Measurements from ENCODE around the gene C19orf25. TPM values are rescaled to one million over a fixed set of nuclear protein-coding genes. Genes with fewer than 3 reads are reported as not detected.

C19orf25 gene
- total and polyA plus RNA-seq, 10 of the 15 experiments (the other 5 are each of a cell fraction or from before 2014, with no cell fraction given), result 1.2 to 67.0 (median 25.6) TPM

DNA sequence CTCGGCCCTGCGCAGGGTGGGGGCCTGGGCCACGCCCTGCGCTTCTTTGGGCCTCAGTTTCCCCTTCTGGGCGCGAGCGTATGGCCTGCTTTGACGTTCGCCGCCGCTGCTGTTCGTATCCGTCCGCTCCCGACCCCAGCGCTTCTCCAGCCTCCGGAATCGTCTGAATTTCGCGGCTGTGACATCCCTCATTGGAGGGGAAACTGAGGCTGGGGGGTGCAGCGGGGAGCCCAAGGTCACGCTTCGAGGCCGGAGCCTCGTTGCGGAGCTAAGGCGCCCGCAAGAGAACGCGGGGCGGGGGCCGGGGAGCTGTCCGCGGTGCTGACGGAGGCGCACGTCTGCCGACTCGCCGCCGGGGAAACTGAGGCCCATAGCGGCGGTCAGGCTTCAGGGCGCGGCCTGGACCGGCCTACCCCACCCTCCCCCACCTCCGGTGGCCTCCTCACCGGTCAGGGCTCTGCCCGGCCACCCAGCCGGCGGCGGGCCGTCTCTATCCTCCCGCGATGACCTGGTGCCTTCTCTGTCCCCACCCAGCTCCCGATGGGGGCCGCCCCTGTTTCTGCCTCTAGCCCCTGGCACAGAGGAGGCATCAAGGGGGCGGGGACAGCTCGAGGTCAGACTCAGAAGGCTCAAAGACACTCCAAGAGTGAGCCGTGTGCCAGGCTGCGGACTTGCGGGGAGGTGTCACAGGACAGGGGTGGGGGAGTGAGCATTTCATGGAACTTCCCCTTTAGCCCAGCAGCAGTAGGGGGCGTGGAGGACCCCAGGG lies 32.1 kb downstream of the C19orf25 start:
- intact Hi-C loops (cut with micrococcal nuclease; ENCODE audit: unreplicated experiment), result no loop called here

More for the DNA sequence above, 32.1 kb downstream of the C19orf25 start:
- TF ChIP-seq, protein P1, sequence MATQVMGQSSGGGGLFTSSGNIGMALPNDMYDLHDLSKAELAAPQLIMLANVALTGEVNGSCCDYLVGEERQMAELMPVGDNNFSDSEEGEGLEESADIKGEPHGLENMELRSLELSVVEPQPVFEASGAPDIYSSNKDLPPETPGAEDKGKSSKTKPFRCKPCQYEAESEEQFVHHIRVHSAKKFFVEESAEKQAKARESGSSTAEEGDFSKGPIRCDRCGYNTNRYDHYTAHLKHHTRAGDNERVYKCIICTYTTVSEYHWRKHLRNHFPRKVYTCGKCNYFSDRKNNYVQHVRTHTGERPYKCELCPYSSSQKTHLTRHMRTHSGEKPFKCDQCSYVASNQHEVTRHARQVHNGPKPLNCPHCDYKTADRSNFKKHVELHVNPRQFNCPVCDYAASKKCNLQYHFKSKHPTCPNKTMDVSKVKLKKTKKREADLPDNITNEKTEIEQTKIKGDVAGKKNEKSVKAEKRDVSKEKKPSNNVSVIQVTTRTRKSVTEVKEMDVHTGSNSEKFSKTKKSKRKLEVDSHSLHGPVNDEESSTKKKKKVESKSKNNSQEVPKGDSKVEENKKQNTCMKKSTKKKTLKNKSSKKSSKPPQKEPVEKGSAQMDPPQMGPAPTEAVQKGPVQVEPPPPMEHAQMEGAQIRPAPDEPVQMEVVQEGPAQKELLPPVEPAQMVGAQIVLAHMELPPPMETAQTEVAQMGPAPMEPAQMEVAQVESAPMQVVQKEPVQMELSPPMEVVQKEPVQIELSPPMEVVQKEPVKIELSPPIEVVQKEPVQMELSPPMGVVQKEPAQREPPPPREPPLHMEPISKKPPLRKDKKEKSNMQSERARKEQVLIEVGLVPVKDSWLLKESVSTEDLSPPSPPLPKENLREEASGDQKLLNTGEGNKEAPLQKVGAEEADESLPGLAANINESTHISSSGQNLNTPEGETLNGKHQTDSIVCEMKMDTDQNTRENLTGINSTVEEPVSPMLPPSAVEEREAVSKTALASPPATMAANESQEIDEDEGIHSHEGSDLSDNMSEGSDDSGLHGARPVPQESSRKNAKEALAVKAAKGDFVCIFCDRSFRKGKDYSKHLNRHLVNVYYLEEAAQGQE (IDR thresholded peaks at IDR 0.05; ENCODE audit: low read depth, low read length), result peak; percentile 91
- TF ChIP-seq TCF12 (IDR thresholded peaks at IDR 0.05; ENCODE audit: low read depth, low read length), result no peak
- TF ChIP-seq, protein P2, sequence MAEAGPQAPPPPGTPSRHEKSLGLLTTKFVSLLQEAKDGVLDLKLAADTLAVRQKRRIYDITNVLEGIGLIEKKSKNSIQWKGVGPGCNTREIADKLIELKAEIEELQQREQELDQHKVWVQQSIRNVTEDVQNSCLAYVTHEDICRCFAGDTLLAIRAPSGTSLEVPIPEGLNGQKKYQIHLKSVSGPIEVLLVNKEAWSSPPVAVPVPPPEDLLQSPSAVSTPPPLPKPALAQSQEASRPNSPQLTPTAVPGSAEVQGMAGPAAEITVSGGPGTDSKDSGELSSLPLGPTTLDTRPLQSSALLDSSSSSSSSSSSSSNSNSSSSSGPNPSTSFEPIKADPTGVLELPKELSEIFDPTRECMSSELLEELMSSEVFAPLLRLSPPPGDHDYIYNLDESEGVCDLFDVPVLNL (IDR thresholded peaks at IDR 0.05; ENCODE audit: low read depth, low read length), result no peak
- TF ChIP-seq SUZ12 (IDR thresholded peaks at IDR 0.05; ENCODE audit: unreplicated experiment), result peak; percentile 94
- Histone ChIP-seq H3K4me1 (ENCODE audit: control insufficient read depth, insufficient read depth, low read length) (peaks cover 7% of the 10 kb centered on the region; the same call in 1 of the 2 replicates), H3K36me3 (ENCODE audit: control insufficient read depth in 2 of 2, insufficient read depth in 2 of 2, low read length in 1 of 2) (peaks cover 4 to 5% of the 10 kb centered on the region in 2 experiments; a peak in 3 of 4 replicates), H3K27ac (ENCODE audit: control insufficient read depth, insufficient read depth) (no peak overlapping the region), H4K20me1 (ENCODE audit: control insufficient read depth, insufficient read depth) (no peaks in the 10 kb centered on the region), H3K27me3 (replicated peaks in 1 of 2; ENCODE audit: control insufficient read depth in 2 of 2, insufficient read depth in 2 of 2, low read length in 1 of 2) (peaks cover 10 to 14% of the 10 kb centered on the region in 2 experiments), H3K79me2 (ENCODE audit: control insufficient read depth, insufficient read depth, low read length) (no peaks in the 10 kb centered on the region; the same call in 1 of the 2 replicates), H3K4me3 (no peak overlapping the region), H3K9me3 (replicated peaks; ENCODE audit: control insufficient read depth, insufficient read depth, low read length) (no peaks in the 10 kb centered on the region), H3K9ac (ENCODE audit: control insufficient read depth, insufficient read depth, low read length) (no peak overlapping the region), H3K4me2 (ENCODE audit: control insufficient read depth, insufficient read depth) (no peak overlapping the region), H2AFZ (ENCODE audit: control insufficient read depth, low read depth, low read length) (no peak overlapping the region)
- no peak for ATAC-seq
- 19% methylated on average over 58 of the region's 63 CpGs for WGBS (ENCODE audit: insufficient coverage, insufficient replicate concordance, low lambda C conversion rate, missing lambda C conversion rate)
- BruUV-seq (replicated peaks), result no TSS peak
- SMC1A ChIA-PET (ENCODE audit: uncharacterized antibody, unreplicated experiment), result no interaction called here
- in situ Hi-C loops (cut with MboI), result no loop called here
- no peak for DNase-seq (ENCODE audit: low read depth, low spot score)
- no peak for FAIRE-seq
- CTCF ChIA-PET, result no interaction called here
- POLR2A ChIA-PET, result no interaction called here
- RAD21 ChIA-PET (ENCODE audit: unreplicated experiment), result no interaction called here

All from GM12878 (cell line).